ENCODE measurements around the gene MARF1. TPM values are rescaled to one million over a fixed set of nuclear protein-coding genes. Genes with fewer than 3 reads are reported as not detected.
"Not testable (repeated sequence)": the region's sequence is repeated elsewhere in the genome, so short reads cannot be mapped to it uniquely, and the experiment has no call there.

The MARF1 gene
- total RNA-seq, 1 experiment from 2014 or later: 8.9 TPM

DNA sequence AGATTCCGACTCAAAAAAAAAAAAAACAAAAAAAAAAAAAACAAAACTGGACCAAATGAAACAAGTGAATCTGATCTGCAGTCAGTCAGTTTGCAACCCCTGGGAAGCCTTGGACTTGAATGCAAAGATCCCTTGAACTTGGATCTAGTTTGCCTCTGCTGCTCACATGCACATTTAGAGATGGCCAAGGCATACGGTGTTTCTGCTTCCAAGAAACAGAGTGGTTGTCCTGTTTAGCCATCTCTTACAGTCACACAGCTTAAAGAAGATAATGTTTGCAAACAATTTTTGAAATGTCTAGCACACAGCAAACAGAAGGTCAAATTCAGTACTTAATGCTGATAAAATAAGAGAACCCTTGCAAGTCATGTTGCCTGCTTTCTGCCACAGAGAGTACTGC lies 11.6 kb upstream of the MARF1 start:
- DNase-seq (ENCODE audit: low spot score): no peak

DNA sequence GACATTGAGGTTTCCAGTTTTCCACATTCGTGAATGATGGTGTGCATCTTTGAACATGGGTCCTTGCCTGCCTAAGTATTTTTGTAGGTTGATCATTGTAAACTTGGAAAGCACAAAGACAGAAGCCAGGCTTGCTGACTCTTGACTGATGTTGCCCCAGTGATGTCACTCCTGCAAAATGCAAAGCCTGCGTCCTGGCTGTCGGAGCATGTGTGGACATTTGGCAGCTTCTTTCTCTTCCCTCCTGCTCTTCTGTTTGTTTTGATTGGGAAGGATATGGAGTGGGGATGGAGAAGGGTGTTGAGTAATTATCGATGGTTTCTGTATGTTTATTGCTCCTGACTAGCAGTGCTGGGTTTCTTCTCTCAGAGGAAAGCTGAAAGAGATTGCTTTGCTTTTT lies 10.3 kb upstream of the MARF1 start:
- DNase-seq (ENCODE audit: low spot score): peak; percentile 23

DNA sequence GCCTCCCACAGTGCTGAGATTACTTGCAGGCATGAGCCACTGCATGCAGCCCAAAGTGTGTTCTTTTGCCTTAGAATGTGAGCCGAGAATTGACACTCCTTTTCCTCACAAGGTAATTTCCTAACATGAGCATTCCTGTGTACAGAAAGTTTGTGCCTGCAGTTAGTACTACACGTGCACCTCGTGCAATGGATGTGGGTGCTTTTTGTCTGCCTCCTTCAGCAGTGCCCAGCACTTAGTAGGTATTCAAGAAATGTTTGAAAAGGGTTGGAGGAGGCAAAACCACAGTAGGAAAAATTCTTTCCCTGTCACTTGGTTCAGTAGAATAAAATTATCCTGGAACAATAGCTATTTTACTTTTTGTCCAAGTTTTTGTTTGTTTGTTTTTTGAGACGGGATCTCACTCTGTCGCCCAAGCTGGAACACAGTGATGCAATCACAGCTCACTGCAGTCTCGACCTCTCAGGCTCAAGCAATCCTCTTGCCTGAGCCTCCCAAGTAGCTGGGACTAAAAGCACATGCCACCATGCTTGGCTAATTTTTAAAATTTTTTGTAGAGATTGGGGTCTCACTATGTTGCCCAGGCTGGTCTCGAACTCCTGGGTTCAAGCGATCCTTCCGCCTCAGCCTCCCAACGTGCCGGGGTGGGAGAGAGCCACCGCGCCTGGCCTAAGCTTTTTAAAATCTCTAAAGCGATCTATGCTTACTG lies 9.5 kb upstream of the MARF1 start:
- no peak for DNase-seq (ENCODE audit: low spot score)

DNA sequence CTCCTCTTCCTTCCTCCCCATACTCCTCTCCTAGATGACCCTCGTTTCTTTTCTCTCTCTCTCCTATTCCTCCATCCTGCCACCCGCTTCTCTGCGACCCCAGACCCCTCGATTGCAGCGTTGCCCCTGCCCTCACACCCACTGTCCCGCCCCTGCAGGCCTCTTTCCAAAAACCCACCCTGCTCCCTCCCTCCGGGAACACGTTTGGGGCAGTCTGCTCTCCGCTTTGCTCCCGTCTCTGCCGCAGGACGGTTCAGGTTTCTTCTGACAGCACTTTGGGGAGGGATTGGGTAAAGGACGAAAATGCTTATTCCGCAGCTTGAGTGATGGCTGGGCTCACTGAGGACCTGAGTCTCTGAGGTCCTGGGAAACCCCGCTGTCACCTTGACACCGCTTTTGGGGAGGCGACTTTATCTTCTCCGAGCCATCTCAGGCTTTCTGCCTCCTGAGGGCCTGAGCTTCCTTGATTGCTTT lies 7.8 kb upstream of the MARF1 start:
- DNase-seq (ENCODE audit: low spot score): peak; percentile 11

DNA sequence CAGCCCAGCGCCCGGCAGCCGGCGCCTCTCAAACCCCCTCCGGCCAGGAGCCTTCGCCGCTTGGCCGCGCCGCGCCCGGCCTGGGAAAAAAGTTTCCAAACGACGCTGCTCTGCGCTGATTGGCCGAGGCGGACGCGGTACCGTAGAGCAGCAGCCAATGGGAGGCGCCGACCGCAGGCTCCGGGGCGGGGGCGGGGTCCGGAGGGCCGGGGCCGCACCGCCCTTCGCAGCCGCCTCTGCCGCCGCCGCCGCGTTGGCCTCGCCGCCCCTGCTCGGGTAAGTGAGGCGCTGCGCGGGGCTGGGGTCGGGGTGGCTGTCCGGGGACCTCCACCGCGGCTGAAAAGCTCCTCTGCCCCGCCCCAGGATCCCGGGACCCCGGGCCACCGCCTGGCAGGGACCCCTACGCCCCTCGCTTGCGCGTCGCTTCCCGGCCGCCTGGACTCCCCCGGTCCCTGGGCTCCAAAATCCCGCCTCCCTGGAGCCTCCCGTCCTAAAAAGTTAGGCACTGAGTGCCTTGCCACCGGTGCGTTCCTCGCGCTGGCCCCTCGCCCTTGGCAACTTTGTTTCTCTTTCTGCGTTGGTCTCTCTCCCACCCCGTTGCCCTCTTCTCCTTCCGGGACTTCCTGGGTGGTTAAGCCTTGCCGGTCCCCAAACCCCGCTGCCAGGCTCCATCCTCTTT lies 7.2 kb upstream of the MARF1 start, which contains the start of gene NDE1:
Gene NDE1, plus strand, starts transcription at position 227 of the 679 bp plus-strand sequence. CDS start 14,534 bp downstream, outside the sequence.
- peak; percentile 84 for DNase-seq (ENCODE audit: low spot score)

DNA sequence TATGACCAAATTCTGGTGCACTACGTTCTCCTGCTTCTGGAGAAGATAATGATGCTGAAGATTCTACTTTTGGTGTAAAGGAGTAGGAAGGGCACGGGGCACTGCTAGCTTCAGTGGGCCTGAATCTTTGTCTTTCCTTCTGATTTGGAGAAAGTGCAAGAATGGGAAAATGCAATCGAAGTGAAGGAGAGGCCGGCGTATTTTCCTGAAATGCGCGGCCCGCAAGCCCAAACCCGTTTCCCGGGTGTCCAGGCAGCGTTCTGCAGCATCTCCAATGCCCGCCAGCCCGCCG lies 6.7 kb upstream of the MARF1 start:
- DNase-seq (ENCODE audit: low spot score): no peak

DNA sequence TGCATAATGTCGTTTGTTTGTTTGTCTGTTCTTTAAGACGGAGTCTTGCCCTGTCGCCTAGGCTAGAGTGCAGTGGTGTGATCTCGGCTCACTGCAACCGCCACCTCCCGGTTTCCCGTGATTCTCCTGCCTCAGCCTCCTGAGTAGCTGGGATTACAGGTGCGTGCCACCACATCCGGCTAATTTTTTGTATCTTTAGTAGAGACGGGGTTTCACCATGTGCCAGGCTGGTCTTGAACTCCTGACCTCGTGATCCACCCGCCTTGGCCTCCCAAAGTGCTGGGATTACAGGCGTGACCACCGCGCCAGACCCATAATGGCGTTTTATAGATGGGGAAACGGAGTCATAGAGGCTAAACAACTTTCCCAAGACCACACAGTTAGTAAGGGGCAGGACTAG lies 6.4 kb upstream of the MARF1 start:
- DNase-seq (ENCODE audit: low spot score): not testable (repeated sequence)

DNA sequence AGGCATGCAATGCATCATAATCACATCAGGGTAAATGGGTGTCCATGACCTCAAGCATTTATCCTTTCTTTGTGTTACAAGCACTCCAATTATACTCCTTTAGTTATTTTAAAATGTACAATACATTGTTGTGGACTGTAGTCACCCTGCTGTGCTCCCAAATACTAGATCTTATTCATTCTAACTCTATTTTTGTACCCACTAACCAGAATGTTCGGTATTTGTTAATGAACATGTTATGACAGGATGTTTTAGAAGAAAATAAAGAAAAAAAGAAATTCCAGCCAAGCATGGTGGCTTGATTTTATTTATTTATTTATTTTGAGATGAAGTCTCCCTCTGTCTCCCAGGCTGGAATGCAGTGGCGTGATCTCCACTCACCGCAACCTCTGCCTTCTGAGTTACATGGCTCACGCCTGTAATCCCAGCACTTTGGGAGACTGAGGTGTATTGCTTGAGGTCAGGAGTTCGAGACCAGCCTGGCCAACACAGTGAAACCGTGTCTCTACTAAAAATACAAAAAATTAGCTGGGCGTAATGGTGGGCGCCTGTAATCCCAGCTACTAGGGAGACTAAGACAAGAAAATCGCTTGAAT lies 5.3 kb upstream of the MARF1 start:
- DNase-seq (ENCODE audit: low spot score): no peak

DNA sequence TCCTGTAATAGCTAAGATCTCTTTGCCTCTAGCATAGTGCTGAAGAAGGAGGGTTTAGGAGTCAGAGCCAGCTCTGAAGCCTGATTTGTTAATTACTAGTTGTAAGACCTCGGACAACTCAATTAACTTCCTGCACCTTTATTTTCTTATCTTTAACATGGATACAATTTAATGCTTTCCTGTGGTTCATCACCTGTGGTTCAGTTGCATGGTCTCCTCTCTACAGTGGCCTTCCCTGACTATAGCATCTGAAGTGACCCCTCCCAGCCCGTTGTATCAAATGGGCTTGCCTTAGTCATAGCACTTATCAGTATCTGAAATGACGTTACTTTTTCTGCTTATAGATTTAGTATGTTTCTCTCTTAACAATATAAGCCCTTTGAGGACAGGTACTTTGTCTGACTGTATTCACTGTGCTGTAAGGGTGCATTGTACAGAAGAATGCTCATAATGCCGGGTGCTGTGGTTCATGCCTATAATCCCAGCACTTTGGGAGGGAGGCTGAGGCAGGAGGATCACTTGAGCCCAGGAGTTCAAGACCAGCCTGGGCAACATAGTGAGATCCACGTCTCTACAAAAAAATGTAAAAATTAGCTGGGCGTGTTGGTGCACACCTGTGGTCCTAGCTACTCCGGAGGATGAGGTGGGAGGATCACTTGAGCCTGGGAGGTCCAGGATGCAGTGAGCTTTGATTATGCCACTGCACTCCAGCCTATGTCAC lies 4.5 kb upstream of the MARF1 start:
- DNase-seq (ENCODE audit: low spot score): no peak

DNA sequence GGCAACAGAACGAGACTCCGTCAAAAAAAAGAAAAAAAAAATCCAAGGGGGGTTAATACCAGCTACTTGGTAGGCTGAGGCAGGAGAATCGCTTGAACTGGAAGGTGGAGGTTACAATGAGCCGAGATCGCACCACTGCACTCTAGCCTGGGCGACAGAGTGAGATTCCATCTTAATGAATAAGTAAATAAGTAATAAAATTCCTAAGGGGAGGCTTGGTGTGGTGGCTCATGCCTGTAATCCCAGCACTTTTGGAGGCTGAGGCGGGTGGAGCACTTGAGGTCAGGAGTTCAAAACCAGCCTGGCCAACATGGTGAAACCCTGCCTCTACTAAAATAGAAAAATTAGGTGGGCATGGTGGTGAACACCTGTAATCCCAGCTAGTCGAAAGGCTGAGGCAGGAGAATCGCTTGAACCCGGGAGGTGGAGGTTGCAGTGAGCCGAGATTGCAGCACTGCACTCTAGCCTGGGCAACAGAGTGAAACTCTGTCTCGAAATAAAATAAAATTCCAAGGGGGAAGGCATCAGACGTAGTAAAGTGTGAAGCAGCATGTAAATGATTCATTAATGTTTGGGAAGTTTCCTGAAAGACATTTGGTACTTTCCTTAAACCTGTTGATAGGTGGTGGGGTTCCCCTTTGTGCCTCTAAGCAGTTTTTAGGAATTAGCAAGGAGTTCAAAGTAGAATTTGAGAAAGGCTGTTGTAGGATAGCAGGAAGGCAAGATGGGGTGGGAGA lies 3.8 kb upstream of the MARF1 start:
- not testable (repeated sequence) for DNase-seq (ENCODE audit: low spot score)

DNA sequence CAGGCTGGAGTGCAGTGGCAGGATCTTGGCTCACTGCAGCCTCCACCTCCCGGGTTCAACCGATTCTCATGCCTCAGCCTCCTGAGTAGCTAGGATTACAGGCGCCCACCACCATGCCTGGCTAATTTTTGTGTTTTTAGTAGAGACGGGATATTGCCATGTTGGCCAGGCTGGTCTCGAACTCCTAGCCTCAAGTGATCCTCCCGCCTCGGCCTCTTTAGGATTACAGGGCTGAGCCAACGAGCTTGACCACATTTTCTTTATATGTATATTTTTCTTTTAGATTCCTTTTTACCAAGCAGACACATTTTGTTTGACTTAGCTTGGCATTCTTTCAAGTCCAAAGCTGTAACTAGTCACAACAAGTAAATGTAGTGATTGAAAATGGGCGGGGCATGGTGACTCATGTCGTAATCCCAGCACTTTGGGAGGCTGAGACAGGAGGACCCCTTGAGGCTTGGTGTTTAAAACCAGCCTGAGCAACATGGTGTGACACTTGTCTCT lies 2.1 kb upstream of the MARF1 start:
- DNase-seq (ENCODE audit: low spot score): peak; percentile 90

DNA sequence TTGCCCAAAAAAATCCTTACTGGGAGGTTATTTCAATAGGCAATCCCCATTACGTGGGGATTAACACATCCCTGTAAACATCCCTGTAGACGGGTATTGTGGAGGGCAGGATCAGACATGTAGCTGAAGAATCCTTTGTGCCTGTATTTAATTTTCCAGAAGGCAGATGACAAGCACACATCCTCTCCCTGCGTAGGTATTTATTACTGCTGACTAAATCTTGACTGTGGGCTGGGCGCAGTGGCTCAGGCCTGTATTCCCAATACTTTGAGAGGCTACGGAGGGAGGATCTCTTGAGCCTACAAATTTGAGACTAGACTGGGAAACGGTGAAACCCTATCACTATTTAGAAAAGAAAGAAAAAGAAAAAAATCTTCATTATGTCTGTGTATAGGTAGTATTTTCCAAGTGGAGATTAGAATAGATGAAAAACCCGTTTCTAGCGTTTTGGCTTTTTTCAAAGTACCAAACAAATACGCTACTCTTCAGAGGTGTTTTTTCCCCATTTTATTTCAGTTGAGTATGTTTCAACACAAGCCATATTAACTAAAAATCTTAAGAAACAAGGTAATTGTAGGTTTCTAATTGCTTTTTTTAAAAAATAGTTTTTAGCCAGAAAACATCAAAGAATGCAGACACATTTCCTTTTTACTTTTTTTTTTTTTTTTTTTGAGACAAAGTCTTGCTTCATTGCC lies 1.5 kb upstream of the MARF1 start:
- peak; percentile 52 for DNase-seq (ENCODE audit: low spot score)

DNA sequence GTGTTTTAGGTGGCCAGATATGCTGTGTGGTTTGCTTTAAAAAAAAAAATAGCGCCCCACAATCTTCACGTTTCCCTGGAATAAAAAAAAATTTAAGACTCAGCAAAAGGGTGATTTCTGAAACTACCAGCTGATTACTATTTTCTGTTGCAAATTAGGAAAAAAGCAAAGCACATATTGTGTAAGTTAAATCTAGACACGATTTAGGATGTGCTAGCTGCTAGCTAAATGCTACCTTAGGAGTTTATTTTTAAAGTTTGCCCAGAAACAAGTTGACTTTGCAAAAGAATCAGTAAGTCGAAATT lies 944 bp upstream of the MARF1 start:
- DNase-seq (ENCODE audit: low spot score): no peak

DNA sequence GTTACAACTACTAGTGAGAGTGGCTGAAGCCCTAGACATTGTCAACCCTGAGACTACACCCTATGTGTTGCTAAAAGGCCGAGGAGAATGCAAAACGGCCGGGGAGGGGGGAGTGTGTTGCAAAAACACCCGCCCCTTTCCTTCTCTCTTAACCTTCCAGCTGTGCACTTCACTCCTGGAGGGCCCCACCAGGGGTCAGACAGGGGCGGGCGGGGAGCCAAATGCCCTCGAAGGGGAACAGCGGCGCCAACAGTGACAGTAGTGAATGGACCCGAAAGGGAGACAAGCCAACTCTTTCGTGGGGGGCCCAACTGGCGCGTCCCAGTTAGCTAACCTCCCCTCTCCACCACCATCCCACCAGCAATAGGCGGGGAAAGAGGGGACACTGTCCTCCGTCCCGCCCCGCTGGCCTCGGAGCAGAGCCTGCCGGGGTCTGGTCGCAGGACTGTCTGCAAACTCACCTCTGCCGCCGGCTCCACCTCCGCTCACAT lies 352 bp downstream of the MARF1 start:
- peak; percentile 55 for DNase-seq (ENCODE audit: low spot score)

DNA sequence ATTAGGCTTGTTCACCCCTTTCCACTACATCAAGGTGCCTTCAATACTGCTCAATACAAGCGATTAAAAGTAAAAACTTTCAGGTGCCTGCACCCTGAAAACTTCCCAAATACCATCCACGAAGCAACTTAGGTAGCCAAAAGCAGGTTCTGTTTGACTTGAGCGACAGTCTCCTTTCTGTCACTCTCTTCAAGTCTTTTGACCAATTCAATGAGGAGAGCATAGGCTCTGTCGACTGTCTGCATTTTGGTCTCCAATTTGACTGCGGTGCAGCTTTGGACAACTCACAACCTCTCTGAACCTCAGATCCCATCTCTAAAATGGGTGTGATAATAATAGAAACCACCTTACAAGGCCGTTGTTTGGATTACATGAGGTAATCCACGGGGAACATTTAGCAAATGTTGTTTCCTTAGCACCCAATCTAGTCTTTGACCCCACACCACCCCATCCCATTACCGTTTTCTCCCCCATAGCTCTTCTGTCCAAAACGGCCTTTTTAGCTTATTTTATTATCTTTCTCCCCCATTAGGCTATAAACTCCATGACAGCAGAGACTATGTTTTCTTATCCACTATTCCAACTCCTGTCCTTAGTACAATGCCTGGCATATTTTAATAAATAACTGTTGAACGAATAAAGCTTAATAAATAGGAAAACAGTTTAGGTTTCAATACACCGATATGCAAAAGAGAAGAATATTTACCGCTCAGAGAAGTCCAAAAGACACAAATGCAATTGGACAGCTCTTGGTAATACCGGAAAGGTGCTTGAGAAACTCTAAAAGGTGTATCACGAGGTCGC lies 999 bp downstream of the MARF1 start:
- DNase-seq (ENCODE audit: low spot score): no peak

DNA sequence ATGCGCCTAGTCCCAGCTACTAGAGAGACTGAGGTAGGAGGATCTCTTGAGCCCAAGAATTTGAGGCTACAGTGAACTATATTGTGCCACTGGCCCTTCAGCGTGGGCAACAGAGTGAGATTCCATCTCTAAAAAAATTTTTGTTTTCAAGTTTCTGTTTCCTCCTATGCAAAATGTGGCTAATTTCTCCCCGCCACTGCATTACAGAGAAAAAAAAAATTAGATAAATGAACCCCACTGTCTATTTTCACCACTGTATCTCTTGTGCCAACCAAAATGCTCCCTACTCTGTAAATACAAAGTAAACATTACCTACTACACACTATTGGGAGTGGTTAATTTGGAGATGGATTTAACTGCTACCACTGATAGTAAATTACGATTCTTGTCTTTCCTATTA lies 2.0 kb downstream of the MARF1 start:
- DNase-seq (ENCODE audit: low spot score): no peak

DNA sequence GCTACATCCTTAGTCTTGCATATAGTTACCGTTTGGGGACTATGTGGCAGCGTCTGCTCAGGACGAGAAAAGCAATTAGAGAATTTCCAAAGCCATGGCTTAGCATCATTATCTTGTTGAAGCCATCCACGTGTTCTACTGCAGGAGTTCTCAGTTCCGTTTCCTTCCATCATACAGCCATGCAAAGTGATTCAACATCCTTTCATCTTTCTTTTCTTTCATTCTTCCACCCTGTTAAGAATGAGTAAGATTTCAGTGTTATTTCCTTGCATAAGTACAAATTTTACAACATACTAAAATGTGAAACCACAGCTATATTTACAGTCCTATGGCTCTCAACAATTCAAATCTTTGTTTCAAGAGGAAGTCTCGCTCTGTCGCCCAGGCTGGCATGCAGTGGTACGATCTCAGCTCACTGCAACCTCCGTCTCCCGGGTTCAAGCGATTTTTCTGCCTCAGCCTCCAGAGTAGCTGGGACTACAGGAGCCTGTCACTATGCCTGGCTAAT lies 3.8 kb downstream of the MARF1 start:
- DNase-seq (ENCODE audit: low spot score): no peak

DNA sequence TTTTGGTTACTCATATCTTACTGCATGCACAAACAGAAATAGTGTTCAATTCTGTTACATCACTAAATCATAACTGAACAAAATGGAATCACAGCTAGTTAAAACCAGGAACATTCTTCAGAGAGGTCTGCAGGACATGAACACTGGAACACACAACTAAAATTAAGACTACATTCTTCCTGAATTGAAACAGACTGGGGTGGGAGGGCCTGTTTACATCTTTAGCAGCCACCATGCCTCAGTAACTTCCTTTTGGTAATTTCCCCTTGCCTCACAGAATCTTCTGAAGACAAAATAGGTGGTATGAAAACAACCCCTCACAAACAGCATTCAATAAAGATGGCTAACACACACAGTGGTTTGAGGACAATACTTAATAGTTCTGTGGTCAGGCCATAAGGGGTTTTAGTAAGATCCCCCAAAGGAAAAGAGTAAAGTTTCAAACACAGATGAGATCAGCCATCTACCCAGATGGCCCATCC lies 6.5 kb downstream of the MARF1 start:
- DNase-seq (ENCODE audit: low spot score): no peak

DNA sequence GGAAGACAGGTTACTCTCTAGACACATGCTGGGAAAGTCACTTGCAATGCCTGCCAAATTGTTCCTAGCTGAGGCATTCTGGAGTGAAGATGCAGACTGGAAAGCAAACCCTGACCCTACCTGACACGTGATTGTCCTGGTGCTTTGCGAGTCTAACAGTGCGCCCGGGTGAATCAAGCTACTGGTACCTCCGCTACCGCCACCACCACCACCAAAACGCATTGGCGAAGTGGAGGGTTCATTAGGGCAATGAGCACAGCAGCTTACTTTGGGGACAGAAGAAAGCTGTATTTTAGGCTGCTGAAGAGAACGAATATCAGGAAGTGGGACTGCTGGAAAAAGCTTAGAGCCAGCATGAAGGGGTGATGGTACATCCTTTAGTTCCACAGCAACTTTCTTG lies 7.0 kb downstream of the MARF1 start:
- DNase-seq (ENCODE audit: low spot score): no peak
